GM10847 (cell line): ENCODE measurements around the gene GIPC1.

Source experiments
- POLR2A ChIP-seq: IDR thresholded peaks from 2 replicates; pipeline ENCODE4 v1.6.1; 2011; ENCODE audit not compliant: insufficient read length; ENCODE audit errors: extremely low read depth

Gene GIPC1

GRCh38 chr19:14525729-14526128, 29.8 kb upstream of the GIPC1 start:
- no peak for TF ChIP-seq POLR2A

DNA sequence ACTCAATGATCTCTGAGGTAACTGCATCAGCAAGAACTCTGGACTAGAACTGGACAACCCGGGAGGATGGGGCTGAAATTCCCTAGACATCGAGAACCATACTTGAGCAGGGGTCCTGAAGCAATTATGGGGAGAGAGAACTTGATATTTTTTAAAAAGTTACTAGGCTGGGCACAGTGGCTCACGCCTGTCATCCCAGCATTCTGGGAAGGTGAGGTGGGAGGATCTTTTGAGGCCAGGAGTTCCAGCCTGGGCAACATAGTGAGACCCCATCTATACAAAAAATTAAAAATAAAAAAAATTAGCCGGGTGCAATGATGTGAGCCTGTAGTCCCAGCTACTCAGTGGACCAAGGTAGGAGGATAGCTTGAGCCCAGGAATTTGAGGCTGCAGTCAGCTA, 24.6 kb upstream of the GIPC1 start:
- TF ChIP-seq POLR2A: no peak

GRCh38 chr19:14519860-14520407, 24.0 kb upstream of the GIPC1 start:
- TF ChIP-seq POLR2A: no peak

- TF ChIP-seq POLR2A: no peak
Measured at GRCh38 chr19:14519245-14519859, 23.4 kb upstream of the GIPC1 start.

- peak; percentile 96 for TF ChIP-seq POLR2A
Measured at GRCh38 chr19:14517840-14518505, 22.0 kb upstream of the GIPC1 start, which contains the start of gene DNAJB1. TSS of gene DNAJB1 (minus strand) at chr19:14518397. CDS start at chr19:14518349, 48 bp downstream.

DNA sequence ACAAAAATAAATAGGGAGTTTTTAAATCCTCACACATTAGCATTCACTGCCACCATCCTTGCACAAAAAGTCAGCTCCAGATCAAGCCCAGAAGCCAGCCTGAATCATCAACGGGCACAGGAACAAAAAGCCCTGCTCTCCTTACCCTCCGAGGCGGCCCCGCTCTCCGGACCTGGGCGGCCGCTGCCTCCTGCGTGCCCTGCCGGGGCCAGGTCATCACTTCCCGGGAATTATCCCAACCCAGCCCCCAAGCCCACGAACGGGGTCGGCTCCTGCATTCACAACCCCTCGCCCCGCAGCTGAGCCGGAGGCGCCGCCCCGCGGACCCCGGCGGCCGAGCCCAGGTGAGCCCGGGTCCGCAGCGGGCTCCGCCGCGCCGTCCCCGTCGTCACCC, 21.5 kb upstream of the GIPC1 start:
- no peak for TF ChIP-seq POLR2A

DNA sequence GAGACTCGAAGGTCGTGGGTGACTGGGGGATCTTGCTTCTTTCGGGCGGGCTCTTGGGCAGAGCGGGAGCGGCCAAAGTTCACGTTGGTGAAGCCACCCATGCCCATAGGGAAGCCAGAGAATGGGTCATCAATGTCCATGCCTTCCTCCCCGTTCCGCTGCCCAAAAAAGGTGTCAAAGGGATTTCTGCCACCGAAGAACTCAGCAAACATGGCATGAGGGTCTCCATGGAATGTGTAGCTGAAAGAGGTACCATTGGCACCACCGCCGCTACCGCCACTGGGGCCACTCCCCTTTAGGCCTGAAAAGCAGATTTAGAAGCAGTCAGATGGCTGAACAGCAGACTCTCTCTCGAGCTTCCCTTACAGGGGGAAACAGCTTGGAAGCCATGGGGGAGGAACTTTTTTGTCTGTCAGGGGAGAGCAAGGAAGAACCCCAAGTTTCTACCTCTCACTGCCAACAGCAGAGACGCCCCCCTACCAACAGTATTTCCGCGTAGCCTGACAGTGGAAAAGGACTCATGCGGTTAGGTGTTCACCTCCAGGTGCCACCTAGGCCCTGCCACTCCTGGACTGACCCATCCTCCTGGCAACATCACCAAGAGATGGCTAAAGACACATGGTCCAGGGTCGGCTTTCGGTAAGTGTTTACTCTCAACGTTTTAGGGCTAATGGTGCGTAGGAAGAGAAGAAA, 21.0 kb upstream of the GIPC1 start:
- TF ChIP-seq POLR2A: no peak

DNA sequence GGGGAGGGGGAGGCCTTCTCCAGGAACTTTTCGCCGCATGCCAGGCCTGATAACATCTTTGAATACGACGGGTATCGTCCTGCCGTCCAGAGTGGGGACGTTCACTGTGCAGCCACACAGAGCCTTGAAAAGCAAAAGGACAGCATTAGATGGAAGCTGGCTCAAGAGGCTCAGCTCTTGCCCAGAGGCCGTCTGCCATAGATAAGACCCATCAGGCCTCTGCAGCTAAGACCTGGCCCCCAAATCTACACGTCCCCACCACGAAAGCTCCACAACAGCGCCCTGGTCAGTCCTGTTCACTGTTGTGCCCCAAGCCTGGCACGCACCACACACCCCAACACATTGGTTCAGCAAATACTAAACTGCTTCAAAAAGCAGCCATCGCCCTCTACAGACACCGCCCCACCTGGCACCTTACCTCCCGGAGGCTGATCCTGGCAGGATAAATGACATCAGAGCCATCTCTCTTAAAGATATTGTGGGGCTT, 20.2 kb upstream of the GIPC1 start:
- TF ChIP-seq POLR2A: no peak

- no peak for TF ChIP-seq POLR2A
Measured at GRCh38 chr19:14515501-14516047, 19.6 kb upstream of the GIPC1 start.

GRCh38 chr19:14514215-14514863, 18.4 kb upstream of the GIPC1 start:
- TF ChIP-seq POLR2A: no peak

DNA sequence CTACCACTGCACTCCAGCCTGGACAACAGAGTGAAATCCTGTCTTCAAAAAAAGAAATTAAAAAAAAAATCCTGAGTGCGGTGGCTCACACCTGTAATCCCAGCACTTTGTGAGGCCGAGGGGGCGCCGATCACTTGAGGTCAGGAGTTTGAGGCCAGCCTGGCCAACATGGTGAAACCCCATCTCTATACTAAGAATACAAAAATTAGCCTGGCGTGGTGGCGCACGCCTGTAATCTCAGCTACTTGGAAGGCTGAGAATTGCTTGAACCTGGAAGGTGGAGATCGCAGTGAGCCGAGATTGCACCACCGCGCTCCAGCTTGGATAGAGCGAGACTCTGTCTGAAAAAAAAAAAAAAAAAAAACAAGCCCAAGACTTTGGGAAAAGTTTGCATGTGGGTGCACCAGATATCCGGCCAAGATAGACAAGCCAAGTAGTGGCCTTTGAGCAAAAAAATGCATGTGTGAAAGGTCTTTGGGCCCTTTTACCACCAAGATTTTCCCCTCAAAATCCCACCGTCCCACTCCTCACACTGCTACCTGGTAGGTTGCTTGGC, 16.6 kb upstream of the GIPC1 start:
- no peak for TF ChIP-seq POLR2A

GRCh38 chr19:14511229-14511593, 15.3 kb upstream of the GIPC1 start:
- TF ChIP-seq POLR2A: no peak

GRCh38 chr19:14510311-14511228, 14.6 kb upstream of the GIPC1 start:
- no peak for TF ChIP-seq POLR2A

GRCh38 chr19:14507704-14508542, 12.0 kb upstream of the GIPC1 start:
- TF ChIP-seq POLR2A: no peak
